Activated CD4-positive, CD25-positive, alpha-beta regulatory T cell treated with anti-CD3 and anti-CD28 coated beads, Interleukin-2, amount 50 U/mL, for 24 hours (primary cell): ENCODE data around the gene SMOC2.
"Not testable (repeated sequence)": the region's sequence is repeated elsewhere in the genome, so short reads cannot be mapped to it uniquely, and the experiment has no call there.

Experiments
- ATAC-seq, 2 donors: fragments of 150-1000 bp; cut with Tn5 transposase; one replicate each; pipeline ENCODE4 v1.10.0; 2021; ENCODE audit warnings: mild to moderate bottlenecking in 1 of 2, moderate library complexity in 1 of 2

The SMOC2 gene

DNA sequence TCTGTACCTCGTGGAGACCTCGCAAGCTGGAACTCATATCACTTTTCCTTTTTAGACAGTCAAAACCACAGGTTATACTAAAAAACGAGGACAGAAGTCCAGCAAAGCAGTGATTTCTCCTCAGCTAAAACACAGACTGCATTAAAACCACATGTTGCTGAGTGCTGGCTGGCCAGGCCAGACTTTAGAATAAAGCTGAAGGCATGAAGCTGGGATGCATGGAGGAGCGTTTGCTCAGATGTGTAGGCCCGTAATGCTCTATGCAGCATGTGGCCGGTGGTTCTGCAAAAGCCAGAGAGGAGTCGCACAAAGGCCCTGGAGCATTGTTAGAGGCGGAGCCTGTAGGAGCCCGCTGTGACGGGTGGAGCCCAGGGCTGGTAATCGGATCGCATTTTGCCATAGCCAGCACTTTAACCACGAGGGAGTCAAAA is 83.6 kb downstream of the SMOC2 start:
- ATAC-seq = no peak

DNA sequence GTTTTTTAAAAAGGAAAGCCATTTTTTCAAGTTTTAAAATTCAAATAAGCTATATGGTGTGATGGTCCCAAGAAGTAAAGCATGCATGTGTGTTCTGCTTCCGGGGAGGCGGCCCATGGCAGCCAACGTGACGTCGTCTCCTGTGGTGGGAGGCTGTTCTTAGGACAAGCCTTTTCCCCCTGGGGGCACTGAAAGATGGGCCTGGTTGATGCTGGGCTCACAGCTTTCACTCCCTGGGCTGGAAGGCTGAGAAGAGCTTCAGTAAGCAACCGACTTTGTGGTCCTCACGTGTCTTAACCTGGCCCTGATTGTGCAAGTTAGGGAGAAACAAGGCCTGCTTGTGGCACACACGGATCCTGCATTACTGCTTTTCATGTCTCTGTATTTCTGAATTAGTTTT is 84.1 kb downstream of the SMOC2 start:
- ATAC-seq = no peak

DNA sequence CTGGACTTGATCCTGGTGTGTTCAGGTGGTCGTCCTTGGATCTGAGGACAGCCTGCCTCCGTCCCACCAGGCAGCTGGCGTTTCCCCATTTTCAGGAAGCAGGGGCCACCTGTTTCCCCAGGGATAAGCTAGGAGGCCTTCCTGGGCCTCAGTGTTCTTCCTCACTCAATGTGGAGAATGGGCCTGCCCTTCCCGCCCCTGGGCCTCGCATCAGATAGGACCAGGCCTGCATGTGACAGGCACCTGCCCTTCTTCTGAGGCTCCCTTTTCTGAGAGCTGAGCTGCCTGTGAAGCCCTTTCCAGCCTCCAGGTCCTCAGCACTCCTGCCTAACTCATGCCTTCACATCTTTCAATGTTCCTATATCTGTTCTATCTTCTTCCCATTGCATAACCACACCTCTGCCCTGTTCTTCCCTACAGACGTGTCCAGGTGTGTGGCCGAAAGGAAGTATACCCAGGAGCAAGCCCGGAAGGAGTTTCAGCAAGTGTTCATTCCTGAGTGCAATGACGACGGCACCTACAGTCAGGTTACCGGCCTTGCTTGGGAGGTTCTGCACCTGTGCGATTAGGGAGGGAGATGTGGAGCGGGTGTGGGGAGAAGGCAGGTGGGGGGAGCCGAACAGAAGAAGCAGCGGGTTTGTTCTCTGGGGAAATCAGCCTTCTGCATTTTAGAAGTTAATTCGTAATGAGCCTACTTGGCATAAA is 85.1 kb downstream of the SMOC2 start:
- ATAC-seq = no peak

DNA sequence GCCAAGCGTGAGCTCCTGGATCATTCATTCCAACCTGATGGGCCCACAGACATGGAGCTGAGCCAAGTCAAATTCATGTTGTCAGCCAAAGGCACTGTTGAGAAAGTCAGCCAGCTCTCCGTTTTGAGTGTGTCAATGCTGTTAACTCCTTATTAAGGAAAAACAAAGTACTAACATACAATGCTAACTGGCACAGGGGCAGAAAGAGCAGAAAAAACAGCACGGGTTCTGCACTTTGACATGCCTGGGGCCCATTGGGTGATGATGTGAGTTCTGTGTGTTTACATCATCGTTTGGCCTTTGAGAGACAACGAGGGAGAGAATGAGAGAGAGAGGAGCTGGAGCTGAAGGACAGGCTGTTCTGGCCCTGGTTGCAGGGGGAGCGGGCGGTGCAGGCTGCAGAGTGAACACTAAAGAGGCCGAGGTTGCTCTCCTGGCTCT is 85.9 kb downstream of the SMOC2 start:
- ATAC-seq = no peak

DNA sequence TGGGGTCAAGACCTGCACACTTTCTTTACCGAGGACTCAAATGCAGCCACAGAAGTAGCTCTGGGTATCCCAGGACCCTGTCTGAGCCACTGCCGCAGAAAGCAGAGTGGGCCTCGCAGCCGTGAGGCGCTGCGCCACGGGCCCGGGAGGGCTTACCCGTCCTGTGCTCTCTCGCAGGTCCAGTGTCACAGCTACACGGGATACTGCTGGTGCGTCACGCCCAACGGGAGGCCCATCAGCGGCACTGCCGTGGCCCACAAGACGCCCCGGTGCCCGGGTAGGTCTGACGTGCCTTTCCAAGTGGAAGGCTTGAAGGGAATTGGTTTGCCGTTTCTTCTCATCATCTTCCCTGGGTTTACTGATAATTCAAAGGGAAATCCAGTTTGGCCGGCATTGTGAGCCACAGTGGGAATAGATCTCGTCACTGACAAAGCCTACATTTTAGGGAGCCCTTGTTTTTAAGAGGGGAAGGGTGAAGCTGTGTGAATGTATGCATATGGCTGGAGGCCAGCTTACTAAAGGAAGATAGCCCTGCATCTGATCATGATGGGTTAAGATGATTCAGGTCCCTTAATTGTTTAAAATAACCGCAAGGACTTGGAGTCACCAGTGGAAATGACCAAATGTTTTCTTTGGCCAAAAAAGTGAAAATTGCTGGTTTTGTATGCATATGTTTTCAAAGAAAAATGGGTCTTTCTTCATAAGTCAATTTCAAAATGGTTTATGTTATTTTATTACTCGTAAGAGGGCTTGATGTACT is 86.6 kb downstream of the SMOC2 start:
- ATAC-seq = no peak

- no peak for ATAC-seq
Measured at GRCh38 chr6:168528474-168529095, 87.6 kb downstream of the SMOC2 start.

DNA sequence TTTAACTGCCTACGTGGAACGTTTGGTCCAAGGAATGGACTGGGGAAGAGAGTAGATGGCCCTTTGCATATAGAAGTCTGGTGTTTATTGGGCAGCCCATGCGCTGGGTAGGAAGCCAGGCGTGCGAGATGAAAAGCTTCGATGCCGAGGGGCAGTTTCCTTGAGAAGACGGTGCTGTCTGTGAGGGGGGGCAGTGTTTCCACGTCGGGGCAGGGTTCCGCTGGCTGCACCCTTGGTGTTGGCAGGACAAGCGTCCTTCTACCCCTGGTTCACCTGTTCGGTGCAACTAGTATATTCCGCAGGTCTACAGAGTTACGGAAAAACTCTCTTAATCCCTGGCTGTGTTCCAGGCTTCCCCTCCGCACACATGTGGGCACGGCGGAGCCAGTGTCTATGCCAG is 88.2 kb downstream of the SMOC2 start:
- ATAC-seq = no peak

GRCh38 chr6:168530653-168531071 is 89.7 kb downstream of the SMOC2 start:
- ATAC-seq = no peak

GRCh38 chr6:168532070-168532469 is 91.1 kb downstream of the SMOC2 start:
- ATAC-seq = no peak

GRCh38 chr6:168533414-168533813 is 92.4 kb downstream of the SMOC2 start:
- ATAC-seq = no peak

GRCh38 chr6:168534265-168534664 is 93.3 kb downstream of the SMOC2 start:
- ATAC-seq = no peak

DNA sequence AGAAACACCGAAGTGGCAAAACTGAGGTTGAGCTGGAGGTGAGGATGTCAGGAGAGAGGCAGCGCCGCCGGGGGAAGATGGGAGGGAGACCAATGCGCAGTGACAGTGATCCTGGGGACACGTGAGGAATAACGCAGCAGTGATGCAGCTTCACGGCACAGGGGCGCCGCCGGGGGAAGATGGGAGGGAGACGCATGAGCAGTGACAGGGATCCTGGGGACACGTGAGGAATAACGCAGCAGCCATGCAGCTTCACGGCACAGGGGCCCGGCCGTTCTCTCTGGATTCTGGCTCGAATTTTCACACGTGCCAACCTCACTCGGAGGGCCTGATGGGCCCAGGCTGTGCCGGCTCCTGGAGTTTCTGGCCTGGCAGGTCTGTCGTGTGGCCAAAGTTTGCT is 94.7 kb downstream of the SMOC2 start:
- ATAC-seq = no peak

DNA sequence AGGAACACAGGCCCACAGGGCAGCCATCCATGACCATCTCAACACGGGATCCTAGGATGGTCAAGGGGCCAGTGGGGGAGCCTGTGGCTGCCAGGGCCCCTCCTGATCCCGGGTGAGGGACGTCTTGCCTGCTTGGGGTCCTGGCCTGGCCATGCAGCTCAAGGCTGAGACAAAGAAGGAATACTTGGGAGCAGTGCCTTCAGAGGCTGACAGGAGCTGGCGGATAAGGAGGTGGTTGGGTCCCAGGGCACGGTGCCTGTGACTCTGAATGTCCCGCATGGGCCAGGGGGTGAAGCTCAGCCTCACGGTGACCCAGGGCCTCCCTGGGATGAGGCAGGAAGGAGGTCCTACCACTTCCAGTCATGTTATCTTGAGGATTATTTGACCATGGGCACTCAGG is 95.2 kb downstream of the SMOC2 start:
- no peak for ATAC-seq

GRCh38 chr6:168536665-168537539 is 95.9 kb downstream of the SMOC2 start:
- ATAC-seq = no peak

DNA sequence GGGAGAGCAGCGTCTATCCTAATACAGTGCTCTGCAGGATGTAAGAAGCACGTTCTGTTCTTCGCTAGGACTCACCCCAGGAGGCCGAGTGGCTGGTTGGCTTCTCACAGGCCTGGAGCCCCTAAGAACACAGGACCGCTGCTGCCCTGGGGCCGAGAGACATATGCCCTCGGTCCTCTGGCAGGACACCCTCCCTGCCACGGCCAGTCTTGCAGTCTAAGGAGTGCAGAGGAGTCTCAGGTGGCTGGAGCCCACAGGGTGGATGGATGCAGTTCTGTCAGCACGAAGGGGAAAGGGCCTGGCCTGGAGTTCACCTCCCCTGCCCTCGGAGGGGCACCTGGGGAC is 96.5 kb downstream of the SMOC2 start:
- ATAC-seq = no peak

DNA sequence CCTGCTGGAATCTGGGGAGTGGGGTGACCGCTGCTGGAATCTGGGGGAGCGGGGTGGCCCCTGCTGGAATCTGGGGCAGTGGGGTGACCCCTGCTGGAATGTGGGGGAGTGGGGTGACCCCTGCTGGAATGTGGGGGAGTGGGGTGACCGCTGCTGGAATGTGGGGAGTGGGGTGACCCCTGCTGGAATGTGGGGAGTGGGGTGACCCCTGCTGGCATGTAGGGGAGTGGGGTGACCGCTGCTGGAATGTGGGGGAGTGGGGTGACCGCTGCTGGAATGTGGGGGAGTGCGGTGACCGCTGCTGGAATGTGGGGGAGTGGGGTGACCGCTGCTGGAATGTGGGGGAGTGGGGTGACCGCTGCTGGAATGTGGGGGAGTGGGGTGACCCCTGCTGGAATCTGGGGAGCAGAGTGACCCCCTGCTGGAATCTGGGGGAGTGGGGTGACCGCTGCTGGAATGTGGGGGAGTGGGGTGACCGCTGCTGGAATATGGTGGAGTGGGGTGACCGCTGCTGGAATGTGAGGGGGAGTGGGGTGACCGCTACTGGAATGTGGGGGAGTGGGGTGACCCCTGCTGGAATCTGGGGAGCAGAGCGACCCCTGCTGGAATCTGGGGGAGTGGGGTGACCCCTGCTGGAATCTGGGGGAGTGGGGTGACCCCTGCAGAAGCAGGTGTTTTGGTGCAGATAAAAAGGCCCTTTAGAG is 97.4 kb downstream of the SMOC2 start:
- ATAC-seq = not testable (repeated sequence)

DNA sequence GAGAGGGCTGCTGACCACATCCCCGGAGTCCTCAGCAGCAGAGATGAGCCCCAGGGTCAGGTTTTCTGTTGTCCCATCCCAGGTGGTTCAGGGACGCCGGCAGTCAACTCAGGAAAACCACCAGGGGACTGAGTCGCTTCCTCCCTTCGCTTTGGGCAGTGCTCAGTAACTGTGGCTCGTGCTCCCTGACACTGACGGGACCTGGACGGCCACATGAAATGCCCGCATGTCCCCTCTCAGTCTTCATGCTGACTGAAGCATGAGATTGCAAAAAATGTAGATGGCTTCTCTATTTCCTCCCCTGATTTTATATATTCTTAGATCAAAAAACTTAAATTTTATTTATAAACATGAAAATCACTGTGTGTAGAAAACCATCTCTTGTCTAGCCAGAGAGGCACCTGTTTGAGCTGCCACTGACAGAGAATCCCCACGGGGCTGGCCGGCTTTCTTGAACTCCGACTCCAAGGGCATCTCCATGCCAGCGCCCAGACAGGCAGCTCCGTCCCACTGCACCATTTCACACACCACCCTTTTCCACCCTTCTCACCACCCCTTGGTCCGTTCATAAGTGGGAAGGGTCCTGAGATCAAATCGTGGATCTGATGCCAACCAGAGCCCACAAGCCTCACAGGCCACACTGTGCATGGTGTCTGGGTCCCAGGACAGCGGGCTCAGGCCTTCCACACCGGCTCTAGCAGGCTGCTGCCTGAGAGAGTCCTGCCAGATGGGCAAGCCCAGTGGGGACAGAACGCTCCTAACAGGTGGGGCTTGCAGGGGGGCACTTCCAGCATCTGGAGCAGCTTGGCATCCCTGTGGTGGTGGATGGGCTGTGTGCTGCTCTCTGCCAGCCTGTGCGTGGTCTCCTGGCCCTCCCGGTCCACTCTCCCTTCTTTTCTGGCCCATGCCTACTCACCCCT is 98.2 kb downstream of the SMOC2 start:
- no peak for ATAC-seq

DNA sequence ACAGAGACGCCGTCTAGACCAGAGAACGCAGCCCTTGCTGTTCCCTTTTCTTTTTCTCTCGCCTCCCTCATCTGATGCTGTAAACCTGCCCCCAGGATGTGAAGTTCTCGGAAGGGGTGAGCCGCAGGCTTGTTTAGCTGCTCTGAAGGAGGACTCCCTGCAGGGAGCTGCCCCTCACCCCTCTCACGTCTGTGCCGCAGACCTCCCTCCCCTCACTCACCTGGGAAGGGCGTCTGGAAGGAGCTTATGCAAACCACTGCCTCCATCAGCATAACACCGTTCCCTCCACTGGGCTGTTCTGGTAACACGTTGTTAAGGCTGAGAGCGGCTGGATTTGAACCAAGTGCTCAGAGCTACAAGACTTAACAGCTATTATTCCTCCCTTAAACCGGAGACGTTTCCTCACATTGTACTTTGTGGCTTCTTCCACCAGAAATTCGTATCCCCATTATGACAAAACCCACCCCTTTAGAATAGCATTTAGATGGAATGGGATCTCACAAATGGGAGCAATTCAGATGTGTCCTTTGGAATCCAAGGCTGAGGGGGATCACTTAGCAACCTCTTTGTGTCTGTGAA is 99.8 kb downstream of the SMOC2 start:
- no peak for ATAC-seq

DNA sequence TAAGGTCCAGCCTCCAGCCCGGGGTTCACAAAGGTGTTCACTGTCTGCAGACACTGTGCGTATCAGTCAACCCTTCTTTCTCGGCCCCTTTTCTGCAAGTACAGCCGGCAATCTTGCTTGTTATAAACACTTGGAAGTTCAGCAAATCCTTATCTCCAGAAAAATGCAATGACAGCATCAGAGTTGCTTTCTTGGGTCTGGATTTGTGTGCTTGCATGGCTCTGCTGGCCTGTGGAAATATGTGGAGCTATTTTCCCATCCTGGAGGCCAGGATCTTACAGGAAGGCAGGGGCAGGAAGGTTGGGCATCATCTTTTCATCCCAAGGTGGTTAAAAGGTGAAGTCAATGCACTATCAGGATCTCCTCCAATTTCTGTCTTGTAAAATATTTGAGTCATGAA is 100.3 kb downstream of the SMOC2 start:
- ATAC-seq = no peak

DNA sequence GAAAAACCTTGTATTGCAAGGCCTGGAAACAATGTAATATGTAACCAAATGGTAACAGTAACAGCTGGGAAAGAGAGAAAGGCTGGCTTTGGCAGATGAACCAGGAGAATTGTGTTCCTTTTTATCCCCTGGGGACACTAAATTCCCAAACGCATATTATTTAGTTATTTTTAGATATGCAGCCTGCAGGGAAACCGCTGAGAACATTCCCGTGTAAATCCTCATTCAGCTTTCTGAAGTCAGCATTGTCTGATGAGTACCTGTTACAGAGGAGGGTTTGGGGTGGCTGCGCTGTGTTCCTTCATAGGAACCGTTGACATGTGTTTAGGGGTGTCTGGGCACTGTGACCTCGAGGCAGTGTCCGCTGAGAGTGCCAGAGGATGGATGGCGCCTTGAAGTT is 101.3 kb downstream of the SMOC2 start:
- no peak for ATAC-seq

GRCh38 chr6:168545428-168545827 is 104.4 kb downstream of the SMOC2 start:
- no peak for ATAC-seq
